Neural cell (in vitro differentiated cells): Measurements from ENCODE around the gene SLC25A30. TPM values are rescaled to one million over a fixed set of nuclear protein-coding genes. Genes with fewer than 3 reads are reported as not detected.

Experiments used
- H2AFZ ChIP-seq: fragments of 200-600, 300-800 bp; sonication (generic), shearing (Covaris generic); 2 replicates; pipeline ENCODE4 v1.6.0; 2014; ENCODE audit warnings: low read depth, mild to moderate bottlenecking, antibody characterized with exemption, low read length, moderate library complexity
- H3F3A ChIP-seq: fragments of 200-600 bp; shearing (Covaris generic); 2 replicates; pipeline ENCODE4 v1.6.1; 2016; ENCODE audit warnings: mild to moderate bottlenecking, moderate library complexity, mixed read lengths, antibody characterized with exemption, low read length; ENCODE audit not compliant: insufficient read depth, poor library complexity, severe bottlenecking
- H3K27ac ChIP-seq: fragments of 200-600, 300-800 bp; sonication (generic), shearing (Covaris generic); 2 replicates; pipeline ENCODE4 v1.5.1; 2014; ENCODE audit warnings: mild to moderate bottlenecking, low read length, moderate library complexity
- H3K27me3 ChIP-seq: fragments of 300-800, 200-600 bp; sonication (generic), shearing (Covaris generic); 2 replicates; pipeline ENCODE4 v1.6.0; 2014; ENCODE audit warnings: mild to moderate bottlenecking, low read depth, low read length, moderate library complexity; ENCODE audit not compliant: insufficient read depth
- H3K36me3 ChIP-seq: fragments of 300-800, 200-600 bp; sonication (generic), shearing (Covaris generic); 2 replicates; pipeline ENCODE4 v1.5.1; 2014; ENCODE audit warnings: mild to moderate bottlenecking, antibody characterized with exemption, low read length, moderate library complexity; ENCODE audit not compliant: insufficient read depth
- H3K4me2 ChIP-seq: fragments of 300-800, 200-600 bp; sonication (generic), shearing (Covaris generic); 2 replicates; pipeline ENCODE4 v1.6.0; 2014; ENCODE audit warnings: mild to moderate bottlenecking, low read length
- H3K4me3 ChIP-seq: fragments of 300-800, 200-600 bp; sonication (generic), shearing (Covaris generic); 2 replicates; pipeline ENCODE4 v1.5.1; 2014; ENCODE audit warnings: mild to moderate bottlenecking, low read length, moderate library complexity
- H3K79me2 ChIP-seq: fragments of 200-600 bp; shearing (Covaris generic); replicated peaks from 2 replicates; pipeline ENCODE4 v1.6.0; 2014; ENCODE audit warnings: mild to moderate bottlenecking, low read length, moderate library complexity; ENCODE audit not compliant: insufficient read depth
- H3K9ac ChIP-seq: fragments of 300-800, 200-600 bp; sonication (generic), shearing (Covaris generic); 2 replicates; pipeline ENCODE4 v1.6.1; 2016; ENCODE audit warnings: mild to moderate bottlenecking, low read length, mixed read lengths
- H3K9me2 ChIP-seq: fragments of 200-600 bp; shearing (Covaris generic); 2 replicates; pipeline ENCODE4 v1.6.1; 2016; ENCODE audit warnings: mild to moderate bottlenecking, low read length, mixed read lengths; ENCODE audit not compliant: insufficient read depth
- H3K9me3 ChIP-seq: fragments of 200-600, 300-800 bp; sonication (generic), shearing (Covaris generic); 2 replicates; pipeline ENCODE4 v1.6.1; 2016; ENCODE audit warnings: mild to moderate bottlenecking, mixed run types, low read length, moderate library complexity, mixed read lengths
- H4K20me1 ChIP-seq: fragments of 200-600 bp; shearing (Covaris generic); 2 replicates; pipeline ENCODE4 v1.6.1; 2016; ENCODE audit warnings: mild to moderate bottlenecking, mixed run types; ENCODE audit not compliant: insufficient read depth
- EP300 ChIP-seq: fragments of 450-650 bp; conservative IDR thresholded peaks from 2 replicates; pipeline ENCODE4 v1.6.1; 2014; ENCODE audit warnings: antibody characterized with exemption, mild to moderate bottlenecking, moderate library complexity; ENCODE audit not compliant: poor library complexity, severe bottlenecking
- EZH2 ChIP-seq: fragments of 200-600, 300-800 bp; shearing (Covaris generic), sonication (generic); IDR thresholded peaks from 2 replicates; pipeline ENCODE4 v1.6.1; 2014; ENCODE audit warnings: antibody characterized with exemption, low read length, borderline replicate concordance, mild to moderate bottlenecking; ENCODE audit not compliant: insufficient read depth, poor library complexity, severe bottlenecking
- MXI1 ChIP-seq: fragments of 450-650 bp; conservative IDR thresholded peaks from 2 replicates; pipeline ENCODE4 v1.6.1; 2014; ENCODE audit warnings: antibody characterized with exemption, mild to moderate bottlenecking; ENCODE audit not compliant: poor library complexity, severe bottlenecking
- POLR2AphosphoS5 ChIP-seq: IDR thresholded peaks from 2 replicates; pipeline ENCODE4 v1.6.1; 2012
- RAD21 ChIP-seq: fragments of 450-650 bp; conservative IDR thresholded peaks from 2 replicates; pipeline ENCODE4 v1.6.1; 2014; ENCODE audit warnings: antibody characterized with exemption, mild to moderate bottlenecking, moderate library complexity
- REST ChIP-seq: IDR thresholded peaks from 2 replicates; pipeline ENCODE4 v1.6.1; 2012; ENCODE audit warnings: borderline replicate concordance
- SMC3 ChIP-seq: fragments of 450-650 bp; conservative IDR thresholded peaks from 2 replicates; pipeline ENCODE4 v1.6.1; 2014; ENCODE audit warnings: antibody characterized with exemption, mild to moderate bottlenecking, moderate library complexity; ENCODE audit not compliant: poor library complexity
- TAF1 ChIP-seq: IDR thresholded peaks from 2 replicates; pipeline ENCODE4 v1.6.1; 2012; ENCODE audit warnings: low read depth
- polyA plus RNA-seq: library from polyadenylated mRNA; depleted of rRNA; stranded (reverse); fragments of >200 nt; gene quantifications from 2 replicates; pipeline ENCODE4 v1.2.3, GENCODE V29; 2014
- TF ChIP-seq, protein P1 (sequence below): fragments of 450-650 bp; IDR thresholded peaks from 2 replicates; pipeline ENCODE4 v1.5.1; 2014; ENCODE audit warnings: antibody characterized with exemption, mild to moderate bottlenecking, moderate library complexity; ENCODE audit not compliant: poor library complexity, severe bottlenecking

SLC25A30 gene
- polyA plus RNA-seq, 1 donor from 2014 or later: 4.9 TPM

DNA sequence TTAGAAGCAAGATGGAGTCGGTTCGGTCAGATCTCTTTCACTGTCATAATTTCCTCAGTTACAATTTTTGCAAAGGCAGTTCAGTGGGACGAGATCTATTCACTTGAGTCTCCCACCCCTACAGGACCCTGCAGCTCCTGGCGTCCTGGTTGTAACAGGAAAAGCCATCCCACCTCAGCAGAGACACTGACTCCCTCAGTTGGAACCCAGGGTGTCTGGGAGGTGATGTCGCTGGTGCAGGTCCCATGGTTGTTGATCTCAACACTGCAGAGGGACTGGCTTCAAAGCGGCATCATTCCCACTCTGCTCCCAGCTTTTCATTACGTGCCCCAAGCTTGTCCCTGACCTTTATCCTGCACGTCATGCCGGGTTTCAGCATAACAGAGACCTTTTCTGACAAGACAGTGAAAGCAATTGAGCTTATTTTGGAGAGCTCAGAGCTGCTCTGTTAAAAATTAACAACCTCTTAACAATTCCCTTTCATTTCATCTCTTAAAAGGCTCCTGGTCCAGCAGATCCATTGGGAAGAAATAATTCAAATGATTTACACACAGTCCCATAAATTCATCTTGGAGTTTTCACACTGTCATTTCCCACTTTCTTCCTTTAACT lies 29.0 kb upstream of the SLC25A30 start:
- no peaks in the 10 kb centered on the region for H3K79me2 ChIP-seq
- TF ChIP-seq EZH2: no peak
- TF ChIP-seq SMC3: no peak
- H3K27me3 ChIP-seq: no peaks in the 10 kb centered on the region
- no peaks in the 10 kb centered on the region for H4K20me1 ChIP-seq
- H3K36me3 ChIP-seq: no peaks in the 10 kb centered on the region
- no peak overlapping the region for H3K27ac ChIP-seq
- no peaks in the 10 kb centered on the region for H3F3A ChIP-seq
- no peak overlapping the region for H3K9ac ChIP-seq
- no peaks in the 10 kb centered on the region for H3K9me3 ChIP-seq
- no peak overlapping the region for H3K4me3 ChIP-seq
- no peak overlapping the region for H3K4me2 ChIP-seq
- no peak overlapping the region for H2AFZ ChIP-seq
- no peaks in the 10 kb centered on the region for H3K9me2 ChIP-seq

- H3K27me3 ChIP-seq: no peaks in the 10 kb centered on the region
- TF ChIP-seq, protein P1, sequence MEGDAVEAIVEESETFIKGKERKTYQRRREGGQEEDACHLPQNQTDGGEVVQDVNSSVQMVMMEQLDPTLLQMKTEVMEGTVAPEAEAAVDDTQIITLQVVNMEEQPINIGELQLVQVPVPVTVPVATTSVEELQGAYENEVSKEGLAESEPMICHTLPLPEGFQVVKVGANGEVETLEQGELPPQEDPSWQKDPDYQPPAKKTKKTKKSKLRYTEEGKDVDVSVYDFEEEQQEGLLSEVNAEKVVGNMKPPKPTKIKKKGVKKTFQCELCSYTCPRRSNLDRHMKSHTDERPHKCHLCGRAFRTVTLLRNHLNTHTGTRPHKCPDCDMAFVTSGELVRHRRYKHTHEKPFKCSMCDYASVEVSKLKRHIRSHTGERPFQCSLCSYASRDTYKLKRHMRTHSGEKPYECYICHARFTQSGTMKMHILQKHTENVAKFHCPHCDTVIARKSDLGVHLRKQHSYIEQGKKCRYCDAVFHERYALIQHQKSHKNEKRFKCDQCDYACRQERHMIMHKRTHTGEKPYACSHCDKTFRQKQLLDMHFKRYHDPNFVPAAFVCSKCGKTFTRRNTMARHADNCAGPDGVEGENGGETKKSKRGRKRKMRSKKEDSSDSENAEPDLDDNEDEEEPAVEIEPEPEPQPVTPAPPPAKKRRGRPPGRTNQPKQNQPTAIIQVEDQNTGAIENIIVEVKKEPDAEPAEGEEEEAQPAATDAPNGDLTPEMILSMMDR: no peak
- no peak overlapping the region for H3K9ac ChIP-seq
- H3K27ac ChIP-seq: no peak overlapping the region
- H2AFZ ChIP-seq: no peak overlapping the region
- H3K9me2 ChIP-seq: no peaks in the 10 kb centered on the region
- H4K20me1 ChIP-seq: no peaks in the 10 kb centered on the region
- H3K79me2 ChIP-seq: no peaks in the 10 kb centered on the region
- H3K4me3 ChIP-seq: no peak overlapping the region
- H3F3A ChIP-seq: no peaks in the 10 kb centered on the region
- no peaks in the 10 kb centered on the region for H3K9me3 ChIP-seq
- H3K4me2 ChIP-seq: no peak overlapping the region
- H3K36me3 ChIP-seq: no peaks in the 10 kb centered on the region
These were observed 28.0 kb upstream of the SLC25A30 start for GRCh38 chr13:45446181-45446580.

- no peak overlapping the region for H3K4me3 ChIP-seq
- no peaks in the 10 kb centered on the region for H3K36me3 ChIP-seq
- no peaks in the 10 kb centered on the region for H4K20me1 ChIP-seq
- H3K79me2 ChIP-seq: no peaks in the 10 kb centered on the region
- no peaks in the 10 kb centered on the region for H3F3A ChIP-seq
- no peak overlapping the region for H2AFZ ChIP-seq
- H3K27me3 ChIP-seq: no peaks in the 10 kb centered on the region
- TF ChIP-seq, protein P1: no peak
- TF ChIP-seq POLR2AphosphoS5: no peak
- TF ChIP-seq SMC3: no peak
- TF ChIP-seq EZH2: no peak
- no peak for TF ChIP-seq EP300
- TF ChIP-seq MXI1: no peak
- TF ChIP-seq REST: no peak
- TF ChIP-seq TAF1: no peak
- TF ChIP-seq RAD21: no peak
- H3K4me2 ChIP-seq: no peak overlapping the region
- no peaks in the 10 kb centered on the region for H3K9me2 ChIP-seq
- H3K9ac ChIP-seq: no peak overlapping the region
- no peak overlapping the region for H3K27ac ChIP-seq
- H3K9me3 ChIP-seq: no peaks in the 10 kb centered on the region
These were observed 26.9 kb upstream of the SLC25A30 start for GRCh38 chr13:45445053-45445452.
